CD4-positive, alpha-beta T cell treated with Interleukin-17A for 1 hour (primary cell): Measurements from ENCODE around the gene ESR2.
"Not testable (repeated sequence)": the region's sequence is repeated elsewhere in the genome, so short reads cannot be mapped to it uniquely, and the experiment has no call there.

Experiments
- DNase-seq: peaks from one replicate; pipeline ENCODE4 v3.0.0-alpha.2; 2020

Gene ESR2

GRCh38 chr14:64119980-64120379 is 174.2 kb downstream of the ESR2 start:
- no peak for DNase-seq

- no peak for DNase-seq
Observed at GRCh38 chr14:64119500-64119899, 174.7 kb downstream of the ESR2 start.

GRCh38 chr14:64118892-64119291 is 175.3 kb downstream of the ESR2 start:
- DNase-seq: no peak

GRCh38 chr14:64118403-64118742 is 175.8 kb downstream of the ESR2 start:
- DNase-seq: not testable (repeated sequence)

GRCh38 chr14:64117671-64118402 is 176.3 kb downstream of the ESR2 start:
- no peak for DNase-seq

- no peak for DNase-seq
Observed at GRCh38 chr14:64115401-64115800, 178.8 kb downstream of the ESR2 start.

- DNase-seq: no peak
Observed at GRCh38 chr14:64114796-64115195, 179.4 kb downstream of the ESR2 start.

GRCh38 chr14:64114166-64114565 is 180.0 kb downstream of the ESR2 start:
- DNase-seq: no peak

- no peak for DNase-seq
Observed at GRCh38 chr14:64112867-64113678, 181.1 kb downstream of the ESR2 start.

- no peak for DNase-seq
Observed at GRCh38 chr14:64110802-64111201, 183.4 kb downstream of the ESR2 start.

GRCh38 chr14:64109819-64110554 is 184.2 kb downstream of the ESR2 start:
- no peak for DNase-seq

GRCh38 chr14:64107438-64107837 is 186.7 kb downstream of the ESR2 start:
- no peak for DNase-seq

- no peak for DNase-seq
Observed at GRCh38 chr14:64098120-64098519, 196.1 kb downstream of the ESR2 start.

GRCh38 chr14:64095620-64096019 is 198.6 kb downstream of the ESR2 start:
- DNase-seq: no peak

GRCh38 chr14:64092940-64093339 is 201.2 kb downstream of the ESR2 start:
- DNase-seq: no peak

- DNase-seq: no peak
Observed at GRCh38 chr14:64092338-64092737, 201.8 kb downstream of the ESR2 start.

GRCh38 chr14:64091217-64091616 is 203.0 kb downstream of the ESR2 start:
- DNase-seq: no peak

GRCh38 chr14:64089920-64090319 is 204.3 kb downstream of the ESR2 start:
- no peak for DNase-seq

- no peak for DNase-seq
Observed at GRCh38 chr14:64088647-64088964, 205.6 kb downstream of the ESR2 start.

GRCh38 chr14:64082837-64083236 is 211.3 kb downstream of the ESR2 start:
- DNase-seq: no peak

GRCh38 chr14:64081174-64081746 is 212.9 kb downstream of the ESR2 start:
- no peak for DNase-seq

GRCh38 chr14:64080452-64080851 is 213.7 kb downstream of the ESR2 start:
- no peak for DNase-seq

GRCh38 chr14:64075613-64076005 is 218.6 kb downstream of the ESR2 start:
- no peak for DNase-seq
